ENCODE results near the gene CNNM2.
A peak's percentile ranks its signal among the peaks of the same experiment; 100 is the strongest.

CNNM2 gene

DNA sequence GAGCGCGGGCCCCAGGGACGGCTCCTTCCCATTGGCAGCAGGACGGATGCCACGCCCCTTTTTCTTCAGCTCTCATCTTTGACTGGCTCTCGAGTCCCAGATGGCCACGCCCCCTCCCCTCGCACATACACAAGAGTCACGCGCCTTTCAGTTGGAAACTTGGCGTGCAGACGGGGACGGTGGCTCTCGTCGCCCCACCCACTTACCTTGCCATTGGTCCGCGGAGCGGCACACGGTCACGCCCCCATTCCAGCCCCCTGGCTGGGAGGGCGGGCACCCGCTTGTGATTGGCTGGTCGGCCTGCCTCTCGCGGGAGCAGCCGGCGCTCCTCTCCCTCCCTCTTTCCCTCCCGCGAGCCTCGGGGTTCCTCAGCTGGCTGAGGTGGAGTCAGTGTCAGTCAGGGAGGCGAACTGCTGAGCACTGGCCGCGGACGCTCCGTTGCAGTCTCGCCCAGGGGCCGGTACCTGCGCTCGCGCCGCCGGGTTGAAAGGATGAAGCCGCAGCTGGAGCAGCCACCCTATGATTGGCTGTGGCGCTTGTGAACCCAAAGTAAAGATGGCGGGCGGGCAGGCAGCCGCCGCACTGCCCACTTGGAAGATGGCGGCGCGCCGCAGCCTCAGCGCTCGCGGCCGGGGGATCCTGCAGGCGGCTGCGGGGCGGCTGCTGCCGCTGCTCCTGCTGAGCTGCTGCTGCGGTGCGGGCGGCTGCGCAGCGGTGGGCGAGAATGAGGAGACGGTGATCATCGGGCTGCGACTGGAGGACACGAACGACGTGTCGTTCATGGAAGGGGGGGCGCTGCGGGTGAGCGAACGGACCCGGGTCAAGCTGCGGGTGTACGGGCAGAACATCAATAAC is at the start of gene CNNM2:
Gene CNNM2, plus strand, starts transcription at position 333 of the 855 bp plus-strand sequence. Its CDS starts 187 bp downstream, at position 520.
- DNase-seq: peak; percentile 100

DNA sequence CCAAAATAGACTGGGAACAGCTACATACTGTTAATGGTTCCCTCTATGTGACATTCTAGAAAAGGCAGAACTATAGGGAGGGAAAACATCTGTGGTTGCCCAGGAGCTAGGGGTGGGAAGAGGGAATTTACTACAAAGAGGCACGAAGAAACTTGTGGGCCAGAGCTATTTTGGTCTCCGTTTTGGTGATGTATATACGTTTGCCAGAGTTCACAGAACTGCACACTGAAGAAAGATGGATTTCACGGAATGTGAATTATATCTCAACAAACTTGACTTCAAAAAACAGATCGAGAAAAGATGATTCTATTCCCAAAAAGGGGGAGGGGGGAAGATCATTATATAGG is 49.2 kb upstream of the CNNM2 start:
- no peak for DNase-seq

DNA sequence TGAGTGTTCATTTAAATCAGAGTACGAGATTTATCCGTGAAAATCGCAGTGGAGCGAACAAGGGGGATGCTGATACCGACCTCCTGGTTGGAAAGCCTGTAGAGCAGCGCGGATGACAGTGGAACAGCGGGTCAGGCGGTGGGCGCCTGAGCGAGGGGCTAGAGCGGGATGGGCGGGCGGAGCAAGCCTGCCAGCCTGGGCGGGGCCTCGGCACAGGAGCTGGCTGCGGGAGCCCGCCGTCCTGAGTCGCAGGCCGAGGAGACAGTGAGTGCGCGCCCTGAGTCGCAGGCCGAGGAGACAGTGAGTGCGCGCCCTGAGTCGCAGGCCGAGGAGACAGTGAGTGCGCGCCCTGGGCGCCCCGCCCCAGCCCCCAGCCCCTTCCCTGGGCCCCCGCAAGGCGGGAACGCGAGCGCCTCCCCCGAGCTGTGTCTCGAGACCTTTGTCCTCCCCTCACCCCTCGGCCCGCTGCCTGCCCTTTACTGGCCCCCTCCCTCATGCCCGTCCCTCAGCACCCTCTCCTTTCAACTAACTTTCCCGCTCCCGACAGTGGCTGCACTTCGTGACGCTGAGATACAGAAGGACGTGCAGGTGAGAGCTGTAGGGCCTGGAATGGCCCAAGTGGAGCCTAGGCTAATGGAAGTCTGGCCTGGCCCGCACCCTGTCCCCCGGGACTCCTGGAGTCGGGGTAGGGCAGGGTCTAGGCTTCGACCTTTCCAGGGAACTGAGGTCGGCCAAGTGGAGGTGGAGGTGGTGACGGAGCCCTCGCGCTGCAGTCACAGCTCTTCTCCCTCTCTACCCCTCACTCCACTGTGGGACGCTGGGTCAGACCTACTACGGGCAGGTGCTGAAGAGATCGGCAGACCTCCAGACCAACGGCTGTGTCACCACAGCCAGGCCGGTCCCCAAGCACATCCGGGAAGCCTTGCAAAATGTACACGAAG is 48.6 kb upstream of the CNNM2 start, which contains the start of gene AS3MT:
Gene AS3MT, plus strand, starts transcription at position 213 of the 941 bp plus-strand sequence. Its CDS starts 123 bp downstream, at position 336.
- peak; percentile 15 for DNase-seq

DNA sequence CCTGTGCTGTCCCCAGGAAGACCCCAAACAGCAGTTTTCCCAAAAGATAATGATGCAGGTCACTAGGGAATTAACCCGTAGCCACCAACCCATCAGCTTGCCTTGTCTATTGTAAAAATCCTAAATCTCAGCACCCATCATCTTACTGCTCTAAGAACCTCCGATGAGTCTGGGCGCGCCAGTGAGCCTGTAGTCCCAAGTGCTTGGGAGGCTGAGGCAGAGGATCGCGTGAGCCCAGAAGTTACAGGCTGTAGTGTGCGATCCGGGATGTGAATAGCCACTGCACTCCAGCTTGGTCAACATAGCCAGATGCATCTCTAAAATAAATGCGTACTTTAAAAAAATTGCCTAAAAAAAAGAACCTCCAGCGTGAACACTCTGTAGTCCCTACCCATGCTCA is 47.9 kb upstream of the CNNM2 start:
- DNase-seq: no peak

DNA sequence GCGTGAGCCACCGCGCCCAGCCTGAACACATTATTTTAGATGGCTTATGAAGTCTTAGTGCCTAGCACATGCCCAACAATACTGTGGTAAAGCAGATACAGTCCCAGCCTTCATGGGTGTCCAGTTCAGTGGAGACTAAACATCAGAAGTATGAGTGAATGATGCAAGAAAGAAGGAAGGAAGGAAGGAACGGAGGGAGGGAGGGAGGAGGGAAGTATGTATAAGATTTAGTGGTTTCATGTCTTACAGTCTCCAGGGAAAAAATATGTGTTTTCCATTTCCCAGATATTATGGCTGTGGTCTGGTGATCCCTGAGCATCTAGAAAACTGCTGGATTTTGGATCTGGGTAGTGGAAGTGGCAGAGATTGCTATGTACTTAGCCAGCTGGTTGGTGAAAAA is 45.9 kb upstream of the CNNM2 start:
- no peak for DNase-seq

DNA sequence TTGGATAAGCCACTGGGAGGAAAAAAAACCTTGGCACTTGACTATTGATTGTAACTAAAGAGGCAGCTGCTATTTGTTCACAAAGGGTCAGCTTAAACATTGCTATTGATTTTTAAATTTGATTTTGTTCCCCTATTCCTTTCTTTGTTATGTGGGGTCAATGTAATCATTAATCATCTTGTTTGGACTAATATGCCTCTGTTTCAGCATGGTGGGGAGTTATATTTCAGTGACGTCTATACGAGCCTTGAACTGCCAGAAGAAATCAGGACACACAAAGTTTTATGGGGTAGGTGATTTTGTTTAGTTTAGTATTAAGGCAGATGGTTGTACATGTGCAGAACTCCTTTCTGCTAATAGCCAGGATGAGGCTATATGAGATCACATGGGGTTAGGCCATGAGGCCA is 41.3 kb upstream of the CNNM2 start:
- DNase-seq: no peak

DNA sequence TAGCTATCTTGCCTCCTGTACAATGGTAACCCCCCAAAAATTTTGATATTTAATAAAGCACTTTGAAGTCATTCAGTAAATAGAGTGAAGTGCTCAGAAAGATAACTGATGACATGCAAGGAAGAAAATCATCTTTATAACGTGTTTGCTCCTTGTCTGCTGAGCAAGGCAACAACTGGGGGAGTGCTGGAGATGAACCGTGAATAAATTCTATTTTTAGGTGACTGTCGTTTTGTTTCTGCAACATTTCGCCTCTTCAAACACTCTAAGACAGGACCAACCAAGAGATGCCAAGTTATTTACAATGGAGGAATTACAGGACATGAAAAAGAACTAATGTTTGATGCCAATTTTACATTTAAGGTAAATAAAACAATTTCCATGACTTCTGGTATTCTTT is 39.5 kb upstream of the CNNM2 start:
- no peak for DNase-seq

DNA sequence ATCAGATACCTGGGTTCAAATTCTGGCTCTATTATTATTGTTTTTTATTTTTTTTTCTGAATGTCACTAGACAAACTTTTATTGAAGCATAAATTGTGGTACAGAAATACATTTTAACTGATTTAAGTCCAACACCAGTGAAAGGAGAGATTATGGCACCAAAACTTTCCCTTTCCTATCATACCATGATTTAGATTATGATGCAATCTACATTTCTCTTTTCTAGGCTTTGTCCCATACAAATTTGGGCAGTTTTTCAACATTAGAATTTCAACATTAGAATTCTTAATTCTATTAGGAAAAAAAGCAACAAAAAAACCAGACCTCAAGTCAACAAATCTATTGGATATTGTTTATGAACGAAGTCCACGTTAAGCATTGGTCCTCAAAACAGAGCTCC is 37.8 kb upstream of the CNNM2 start:
- no peak for DNase-seq

DNA sequence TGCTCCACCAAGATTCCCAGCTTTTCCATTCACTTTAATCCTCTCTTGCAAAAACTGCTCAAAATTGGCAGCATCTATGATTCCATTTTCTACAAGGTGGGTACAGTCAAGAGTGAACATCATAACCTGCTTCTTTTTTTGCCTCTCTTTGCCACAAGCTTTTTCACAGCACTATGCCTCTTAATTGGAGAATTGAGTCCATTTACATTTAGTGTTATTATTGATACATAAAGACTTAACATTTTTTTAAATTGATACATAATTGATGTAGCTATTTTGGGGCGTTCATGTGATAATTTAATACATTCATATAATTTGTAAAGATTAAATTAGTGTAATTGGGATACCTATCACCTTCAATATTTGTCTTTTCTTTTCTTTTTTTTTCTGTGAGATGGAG is 30.0 kb upstream of the CNNM2 start:
- DNase-seq: no peak

DNA sequence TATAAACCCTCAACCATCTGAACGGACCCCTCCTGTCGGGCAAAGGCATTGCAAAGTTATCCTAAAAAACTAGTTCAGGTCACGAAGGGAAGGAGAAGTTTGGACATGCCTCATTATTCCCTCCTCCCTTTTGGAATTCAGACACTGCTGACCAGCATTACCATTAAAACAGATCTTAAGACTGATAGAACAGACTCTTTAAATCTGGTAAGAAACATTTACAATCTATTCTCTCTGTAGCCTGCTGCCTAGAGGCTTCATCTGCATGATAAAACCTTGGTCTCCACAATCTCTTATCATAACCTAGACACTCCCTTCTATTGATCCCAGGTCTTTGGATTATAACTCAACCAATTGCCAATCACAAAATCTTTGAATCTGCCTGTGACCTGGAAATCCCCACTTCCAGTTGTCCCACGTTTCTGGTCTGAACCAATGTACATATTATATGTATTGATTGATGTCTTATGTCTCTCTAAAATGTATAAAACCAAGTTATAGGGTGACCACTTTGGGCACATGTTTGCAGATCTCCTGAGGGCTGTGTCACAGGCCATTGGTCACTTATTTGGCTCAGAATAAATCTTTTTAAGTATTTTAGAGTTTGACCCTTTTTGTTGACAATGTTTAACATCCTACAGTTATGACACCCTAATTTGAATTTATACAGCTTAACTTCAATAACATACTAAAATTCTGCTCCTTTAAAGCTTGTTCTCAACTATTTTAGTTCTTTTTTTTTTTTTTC is 23.5 kb upstream of the CNNM2 start:
- no peak for DNase-seq

DNA sequence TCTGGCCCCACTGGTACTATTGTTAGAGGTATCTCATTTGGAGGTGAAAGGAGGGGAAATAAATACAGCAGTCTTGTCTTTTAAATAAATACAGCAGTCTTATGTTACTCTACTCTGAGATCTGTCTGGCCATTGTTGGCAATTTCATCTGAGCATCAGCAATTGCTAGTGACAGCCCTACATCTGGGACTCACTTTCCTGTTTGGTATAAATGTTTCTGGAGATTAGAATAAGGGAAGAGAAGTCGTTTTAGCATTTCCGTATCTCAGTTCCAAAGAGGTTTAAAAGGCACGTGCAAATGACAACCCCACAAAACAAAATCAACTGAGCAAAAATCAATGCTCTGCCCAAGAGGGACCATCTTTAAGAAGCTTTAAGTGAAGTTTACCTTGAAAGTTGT is 18.1 kb upstream of the CNNM2 start:
- no peak for DNase-seq

DNA sequence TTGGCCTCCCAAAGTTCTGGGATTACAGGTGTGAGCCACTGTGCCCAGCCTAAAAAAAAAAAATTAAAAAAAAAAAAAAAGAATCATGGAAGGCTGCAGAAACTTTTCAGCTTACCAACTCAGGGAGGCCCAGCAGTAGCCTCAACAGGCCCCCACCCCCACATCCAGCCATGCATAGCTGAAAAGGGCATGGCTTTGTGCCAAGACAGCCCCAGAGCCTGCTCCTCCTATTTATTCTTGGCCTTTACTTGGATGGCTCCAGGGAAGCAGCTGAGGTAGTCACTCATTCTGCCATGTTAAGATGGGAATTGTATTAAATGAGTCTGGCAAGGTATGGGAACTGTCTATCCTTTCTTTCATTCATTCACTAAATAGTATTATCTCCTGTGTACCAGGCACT is 13.7 kb upstream of the CNNM2 start:
- DNase-seq: no peak

DNA sequence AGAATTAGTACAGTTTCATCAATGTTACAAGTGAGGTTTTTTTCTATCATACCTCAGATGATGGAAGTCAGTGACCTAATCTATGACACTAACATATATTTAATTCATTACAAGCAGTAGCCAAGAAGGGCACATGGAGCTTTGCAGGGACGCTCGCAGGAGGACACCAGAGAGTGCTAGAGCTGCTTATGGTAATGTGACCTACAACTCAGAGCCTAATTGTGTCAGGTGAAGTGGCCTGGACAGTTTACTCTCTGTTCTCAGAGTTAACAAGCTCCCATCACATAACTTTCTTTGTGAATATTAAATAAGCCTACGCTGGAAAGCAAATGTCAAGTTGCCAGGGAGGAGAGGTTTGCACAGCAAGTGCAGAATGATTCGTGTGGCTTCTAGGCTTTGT is 11.6 kb upstream of the CNNM2 start:
- no peak for DNase-seq

DNA sequence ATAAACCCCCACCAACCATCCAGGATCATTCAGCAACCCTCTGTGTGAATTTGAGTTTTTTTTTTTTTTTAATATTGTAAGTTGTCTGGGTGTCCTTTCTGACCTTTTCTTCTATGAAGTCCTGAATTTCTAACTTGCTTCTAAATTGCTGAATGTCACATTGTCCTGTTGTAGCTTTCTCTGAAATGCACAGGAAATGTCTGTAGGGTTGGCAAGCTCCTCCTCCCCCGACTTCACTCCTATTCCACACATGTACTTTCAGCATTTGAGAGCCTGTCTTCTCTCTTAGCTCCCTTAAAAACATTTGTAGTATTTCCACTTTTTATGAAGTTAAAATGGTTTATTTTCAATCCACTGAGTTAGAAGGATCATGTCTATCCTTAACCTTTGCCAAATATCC is 3.3 kb upstream of the CNNM2 start:
- DNase-seq: no peak

DNA sequence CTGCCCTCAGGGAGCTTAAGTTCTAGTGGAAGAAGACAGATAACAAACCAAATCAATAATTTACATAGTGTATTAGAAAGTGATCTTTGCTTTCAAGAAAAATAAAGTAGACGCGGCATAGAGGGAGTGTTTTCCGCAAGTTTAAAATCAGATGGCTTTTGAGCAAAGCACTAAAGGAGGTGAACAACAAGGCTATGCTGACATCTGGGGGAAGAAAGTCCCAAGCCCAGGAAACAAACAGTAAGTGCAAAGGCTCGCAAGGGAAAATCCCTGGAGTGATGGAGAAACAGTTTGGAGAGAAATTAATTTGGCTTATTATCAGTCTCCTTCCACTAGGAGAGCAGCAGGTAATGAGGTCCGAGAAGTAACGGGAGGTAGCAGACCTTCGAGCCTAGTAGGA is 1.9 kb upstream of the CNNM2 start:
- no peak for DNase-seq

DNA sequence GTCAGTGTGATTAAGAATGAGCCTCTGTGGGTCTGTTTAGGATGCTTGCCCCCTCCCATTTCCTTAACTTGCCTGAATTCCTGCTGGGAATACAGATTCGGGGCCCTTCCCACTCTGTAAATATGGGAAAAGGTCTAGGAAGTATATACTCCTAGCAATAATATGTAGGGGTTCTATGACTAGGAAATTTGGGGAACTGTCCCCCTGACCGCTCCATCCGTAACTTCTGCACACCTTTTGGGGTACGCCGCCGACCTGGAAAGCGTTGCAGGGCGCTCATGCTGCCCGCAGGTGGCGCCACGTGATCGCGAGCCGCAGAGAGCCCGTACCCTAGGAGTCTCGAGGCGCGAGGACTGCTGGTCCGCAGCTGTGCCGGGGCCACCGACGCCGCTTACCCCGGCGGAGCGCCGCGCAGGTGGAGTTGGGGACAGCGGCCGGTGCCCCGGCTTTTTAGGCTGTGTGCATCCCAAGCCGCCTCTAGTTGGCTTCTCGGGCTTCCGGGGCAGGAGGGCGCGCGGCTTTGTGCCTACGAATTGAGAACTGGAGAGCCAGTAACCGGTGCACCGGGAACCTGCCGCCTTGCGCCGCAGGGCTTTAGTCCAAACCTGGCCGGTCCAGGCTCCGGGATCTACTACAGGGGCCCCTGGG is 656 bp upstream of the CNNM2 start:
- DNase-seq: peak; percentile 82

DNA sequence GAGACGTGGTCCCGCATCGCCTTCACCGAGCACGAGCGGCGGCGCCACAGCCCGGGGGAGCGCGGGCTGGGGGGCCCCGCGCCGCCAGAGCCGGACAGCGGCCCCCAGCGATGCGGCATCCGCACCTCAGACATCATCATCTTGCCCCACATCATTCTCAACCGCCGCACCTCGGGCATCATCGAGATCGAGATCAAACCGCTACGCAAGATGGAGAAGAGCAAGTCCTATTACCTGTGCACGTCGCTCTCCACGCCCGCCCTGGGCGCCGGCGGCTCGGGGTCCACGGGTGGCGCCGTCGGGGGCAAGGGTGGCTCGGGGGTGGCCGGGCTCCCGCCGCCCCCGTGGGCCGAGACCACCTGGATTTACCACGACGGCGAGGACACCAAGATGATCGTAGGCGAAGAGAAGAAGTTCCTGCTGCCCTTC is 737 bp downstream of the CNNM2 start:
- DNase-seq: peak; percentile 42

DNA sequence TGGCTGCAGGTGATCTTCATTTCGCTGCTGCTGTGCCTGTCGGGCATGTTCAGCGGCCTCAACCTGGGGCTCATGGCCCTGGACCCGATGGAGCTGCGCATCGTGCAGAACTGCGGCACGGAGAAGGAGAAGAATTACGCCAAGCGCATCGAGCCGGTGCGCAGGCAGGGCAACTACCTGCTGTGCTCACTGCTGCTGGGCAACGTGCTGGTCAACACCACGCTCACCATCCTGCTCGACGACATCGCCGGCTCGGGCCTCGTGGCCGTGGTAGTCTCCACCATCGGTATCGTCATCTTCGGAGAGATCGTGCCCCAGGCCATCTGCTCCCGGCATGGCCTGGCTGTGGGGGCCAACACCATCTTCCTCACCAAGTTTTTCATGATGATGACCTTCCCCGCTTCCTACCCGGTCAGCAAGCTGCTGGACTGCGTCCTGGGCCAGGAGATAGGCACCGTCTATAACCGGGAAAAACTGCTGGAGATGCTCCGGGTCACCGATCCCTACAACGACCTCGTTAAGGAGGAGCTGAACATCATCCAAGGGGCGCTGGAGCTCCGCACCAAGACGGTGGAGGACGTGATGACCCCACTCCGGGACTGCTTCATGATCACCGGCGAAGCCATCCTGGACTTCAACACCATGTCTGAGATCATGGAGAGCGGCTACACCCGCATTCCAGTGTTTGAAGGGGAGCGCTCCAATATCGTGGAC is 1.3 kb downstream of the CNNM2 start:
- DNase-seq: peak; percentile 20

DNA sequence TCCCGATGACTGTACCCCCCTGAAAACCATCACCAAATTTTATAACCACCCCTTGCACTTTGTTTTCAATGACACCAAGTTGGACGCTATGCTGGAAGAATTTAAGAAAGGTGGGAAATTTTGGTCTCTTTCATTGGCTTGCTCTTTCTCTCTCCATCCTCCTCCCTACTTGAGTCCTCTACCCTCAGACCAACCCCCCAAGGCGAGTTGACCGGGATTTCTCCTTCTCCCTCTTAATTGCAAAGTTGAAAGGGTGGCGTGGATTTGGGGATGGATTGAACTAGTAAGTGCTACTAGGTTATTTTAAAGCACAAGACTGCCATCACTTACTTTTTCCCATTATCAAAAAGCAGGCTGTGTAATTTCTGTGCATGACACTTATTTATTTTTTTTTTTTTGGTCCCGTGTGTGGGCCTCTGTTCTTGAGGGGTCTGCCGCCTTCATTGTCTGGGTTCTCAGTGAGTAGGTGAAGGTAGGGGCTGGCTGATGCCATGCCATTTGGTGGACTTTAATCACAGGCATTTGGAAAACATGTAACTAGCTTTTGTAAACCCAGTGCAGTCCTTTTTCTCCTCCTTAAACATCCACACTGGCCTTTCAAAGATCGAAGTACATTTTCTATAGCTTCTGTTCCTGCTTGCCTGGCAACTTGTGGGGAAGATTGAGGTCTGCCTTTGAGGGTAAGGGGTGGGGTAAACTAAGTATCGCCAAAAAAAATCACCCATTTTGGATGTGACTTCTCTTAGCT is 2.1 kb downstream of the CNNM2 start:
- no peak for DNase-seq

DNA sequence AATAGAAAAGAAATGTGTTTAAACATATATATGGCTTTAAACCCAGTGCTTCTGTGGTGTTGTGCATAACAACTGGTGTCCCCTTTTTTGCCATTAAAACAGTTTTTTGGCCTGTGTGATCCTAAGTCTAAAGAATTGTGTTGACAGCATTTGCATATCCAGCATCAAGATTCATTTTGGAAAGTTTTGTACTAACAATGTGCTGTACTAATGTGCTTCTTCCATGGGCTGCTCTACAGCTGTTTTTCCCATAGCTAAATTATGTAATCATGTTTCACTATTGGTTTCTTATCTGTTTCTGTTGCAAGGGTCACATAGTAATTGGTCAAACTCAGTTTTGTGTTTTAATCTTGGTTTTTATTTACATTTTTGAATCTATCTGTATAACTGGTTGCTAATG is 5.5 kb downstream of the CNNM2 start:
- no peak for DNase-seq

DNA sequence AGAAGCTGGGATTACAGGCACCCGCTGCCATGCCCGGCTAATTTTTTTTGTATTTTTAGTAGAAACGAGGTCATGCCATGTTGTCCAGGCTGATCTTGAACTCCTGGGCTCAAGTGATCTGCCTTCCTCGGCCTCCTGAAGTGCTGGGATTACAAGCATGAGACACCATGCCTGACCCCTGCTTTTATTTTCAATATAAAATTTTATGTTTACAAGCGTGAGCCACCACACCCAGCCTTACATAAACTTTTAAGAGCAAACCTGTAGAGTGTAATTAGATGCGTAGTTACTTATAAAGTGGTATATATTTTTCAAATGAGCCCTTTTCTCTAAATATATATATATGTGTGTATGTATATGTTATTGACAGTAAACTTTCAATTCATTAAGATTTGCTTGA is 8.7 kb downstream of the CNNM2 start:
- no peak for DNase-seq
